Prostate gland (tissue), 2 donors: Measurements from ENCODE around the gene TIMP3.

Source experiments
- CTCF ChIP-seq, 4 experiments: fragments of 200-600 bp in 2 of 4; fragments of 450-650 bp in 2 of 4; sonication (generic) in 2 of 4; IDR thresholded peaks; 1 replicate in 3 of 4; 2 replicates in 1 of 4; pipeline ENCODE4 v1.5.1; 2016 to 2019; ENCODE audit warnings: antibody characterized with exemption in 4 of 4, mild to moderate bottlenecking in 2 of 4, moderate library complexity in 2 of 4
- POLR2A ChIP-seq: fragments of 450-650 bp; IDR thresholded peaks from one replicate; pipeline ENCODE4 v1.6.1; 2016; ENCODE audit warnings: antibody characterized with exemption, mild to moderate bottlenecking

- no peak for TF ChIP-seq CTCF (IDR thresholded peaks at IDR 0.05)
- no peak for TF ChIP-seq POLR2A
Observed at GRCh38 chr22:32827049-32827602, 25.6 kb downstream of the TIMP3 start.
